DMS 273 (cell line): Measurements from ENCODE around the gene TAS2R1.

Source experiments
- DNase-seq: peaks from one replicate; lab custom pipeline; 2025; ENCODE audit not compliant: unreplicated experiment; lab: John Stamatoyannopoulos, UW

The TAS2R1 gene

GRCh38 chr5:9630251-9630650 is at the start of gene TAS2R1:
TSS of gene TAS2R1 (minus strand) at chr5:9630351. CDS start at chr5:9630032, 319 bp downstream.
- DNase-seq: no peak

- DNase-seq: no peak
Observed at GRCh38 chr5:9670371-9670770, 40.2 kb upstream of the TAS2R1 start.

- DNase-seq: no peak
Observed at GRCh38 chr5:9667906-9668305, 37.8 kb upstream of the TAS2R1 start.

- no peak for DNase-seq
Observed at GRCh38 chr5:9663891-9664290, 33.7 kb upstream of the TAS2R1 start.

GRCh38 chr5:9661316-9662015 is 31.3 kb upstream of the TAS2R1 start:
- no peak for DNase-seq

GRCh38 chr5:9658706-9659105 is 28.6 kb upstream of the TAS2R1 start:
- no peak for DNase-seq

- no peak for DNase-seq
Observed at GRCh38 chr5:9657819-9658218, 27.7 kb upstream of the TAS2R1 start.

- DNase-seq: no peak
Observed at GRCh38 chr5:9655641-9656040, 25.5 kb upstream of the TAS2R1 start.

- DNase-seq: no peak
Observed at GRCh38 chr5:9654886-9655285, 24.7 kb upstream of the TAS2R1 start.

- no peak for DNase-seq
Observed at GRCh38 chr5:9653811-9654210, 23.7 kb upstream of the TAS2R1 start.

- no peak for DNase-seq
Observed at GRCh38 chr5:9653061-9653460, 22.9 kb upstream of the TAS2R1 start.

- DNase-seq: no peak
Observed at GRCh38 chr5:9652295-9652694, 22.1 kb upstream of the TAS2R1 start.

GRCh38 chr5:9646843-9647242 is 16.7 kb upstream of the TAS2R1 start:
- DNase-seq: no peak

GRCh38 chr5:9644630-9645029 is 14.5 kb upstream of the TAS2R1 start:
- no peak for DNase-seq

- DNase-seq: no peak
Observed at GRCh38 chr5:9642621-9643020, 12.5 kb upstream of the TAS2R1 start.

- no peak for DNase-seq
Observed at GRCh38 chr5:9641806-9642355, 11.7 kb upstream of the TAS2R1 start.

GRCh38 chr5:9632495-9632894 is 2.3 kb upstream of the TAS2R1 start:
- DNase-seq: no peak

- no peak for DNase-seq
Observed at GRCh38 chr5:9627541-9627940, 2.6 kb downstream of the TAS2R1 start.

GRCh38 chr5:9626955-9627354 is 3.2 kb downstream of the TAS2R1 start:
- DNase-seq: no peak

- peak; percentile 36 for DNase-seq
Observed at GRCh38 chr5:9625731-9626130, 4.4 kb downstream of the TAS2R1 start.

GRCh38 chr5:9625286-9625685 is 4.9 kb downstream of the TAS2R1 start:
- no peak for DNase-seq

- no peak for DNase-seq
Observed at GRCh38 chr5:9624196-9624947, 5.8 kb downstream of the TAS2R1 start.
